Vagina (tissue), 2 donors: ENCODE results near the gene TRO.

Source experiments
- CTCF ChIP-seq, 3 experiments: fragments of 450-650 bp in 2 of 3; fragments of 200-600 bp in 1 of 3; sonication (generic) in 1 of 3; IDR thresholded peaks; one replicate each; pipeline ENCODE4 v1.5.1; 2017 to 2019; ENCODE audit warnings: antibody characterized with exemption in 3 of 3, mild to moderate bottlenecking in 2 of 3, moderate library complexity in 2 of 3
- POLR2A ChIP-seq, 2 donors: fragments of 450-650 bp; IDR thresholded peaks; one replicate each; pipeline ENCODE4 v1.6.1; 2017; ENCODE audit warnings: antibody characterized with exemption in 2 of 2, mild to moderate bottlenecking in 2 of 2, moderate library complexity in 2 of 2

GRCh38 chrX:54928876-54929275, 8.3 kb downstream of the TRO start:
- TF ChIP-seq POLR2A (IDR thresholded peaks at IDR 0.05) (no peak), CTCF (IDR thresholded peaks at IDR 0.05) (no peak)
